GM20431 (cell line): Measurements from ENCODE around the gene RNLS.

Experiments used
- in situ Hi-C: fragments of 300-500 bp; cut with MseI, MboI; formaldehyde crosslinking; loops from one replicate; pipeline ENCODE4 v1.15.0; 2020; ENCODE audit warnings: low sequenced_read_pairs; ENCODE audit not compliant: unreplicated experiment

The RNLS gene

DNA sequence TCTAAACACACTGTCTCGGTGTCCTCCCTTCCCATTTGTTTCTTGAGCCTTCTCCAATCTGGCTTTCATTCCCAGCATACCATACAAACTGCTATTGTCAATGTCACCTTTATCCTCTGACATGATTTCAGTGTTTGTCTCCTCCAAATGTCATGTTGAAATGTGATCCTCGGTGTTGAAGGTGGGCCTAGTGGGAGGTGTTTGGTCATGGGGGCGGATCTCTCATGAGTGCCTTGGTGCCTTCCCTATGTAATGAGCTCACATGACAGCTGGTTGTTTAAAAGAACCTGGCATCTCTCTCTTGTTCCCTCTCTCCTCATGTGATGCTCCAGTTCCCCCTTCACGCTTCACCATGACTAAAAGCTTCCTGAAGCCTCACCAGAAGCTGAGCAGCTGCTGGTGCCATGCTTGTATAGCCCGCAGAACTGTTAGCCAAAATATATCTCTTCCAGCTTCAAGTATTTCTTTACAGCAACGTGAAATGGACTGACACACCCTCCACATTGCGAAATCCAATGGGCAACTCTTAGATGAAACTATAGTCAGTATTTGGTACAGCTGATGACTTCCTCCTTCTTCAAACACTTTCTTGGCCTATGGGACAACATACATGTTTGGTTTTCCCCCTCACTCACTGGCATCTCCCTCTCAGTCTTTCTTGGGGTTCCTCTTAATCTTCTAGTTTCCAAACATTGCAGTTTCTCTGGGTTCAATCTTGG lies 27.8 kb downstream of the RNLS start:
- in situ Hi-C loops, result loop anchor here (10.0 to 25.0 kb wide), 2 partner anchors 257 to 691 kb away; partner anchors contain the start of genes KLLN, LIPM and PTEN

DNA sequence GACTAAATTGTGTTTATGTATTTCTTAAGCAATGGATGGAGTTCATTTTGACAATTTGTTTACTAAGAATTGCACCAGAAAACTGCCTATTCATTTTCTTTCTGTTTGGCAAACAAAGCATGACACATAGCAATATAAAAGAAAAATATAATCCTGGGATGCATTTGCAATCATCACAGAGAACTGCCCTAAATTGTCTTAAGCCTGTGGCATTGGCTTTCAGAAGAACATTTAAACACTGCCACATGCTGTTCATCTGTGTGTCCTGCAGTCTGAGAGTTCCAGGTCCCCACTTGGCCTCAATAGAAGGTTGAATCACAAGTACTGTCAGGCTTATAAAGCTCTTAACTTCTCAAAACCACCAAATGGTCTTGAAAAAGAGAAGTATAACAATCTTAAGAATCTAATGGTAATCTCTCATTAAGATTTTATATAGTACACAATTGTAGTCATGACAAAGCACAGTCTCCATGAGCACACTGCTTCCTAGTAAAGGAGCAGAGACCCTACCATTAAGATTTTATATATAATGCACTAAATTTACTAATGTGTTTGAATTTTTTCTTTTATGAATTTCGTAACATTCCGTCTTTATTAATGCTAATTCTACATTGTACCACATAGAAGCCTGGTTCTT lies 29.9 kb downstream of the RNLS start:
- in situ Hi-C loops, result loop anchor here (10.0 to 25.0 kb wide), 2 partner anchors 259 to 688 kb away; partner anchors contain the start of genes KLLN, LIPM and PTEN

DNA sequence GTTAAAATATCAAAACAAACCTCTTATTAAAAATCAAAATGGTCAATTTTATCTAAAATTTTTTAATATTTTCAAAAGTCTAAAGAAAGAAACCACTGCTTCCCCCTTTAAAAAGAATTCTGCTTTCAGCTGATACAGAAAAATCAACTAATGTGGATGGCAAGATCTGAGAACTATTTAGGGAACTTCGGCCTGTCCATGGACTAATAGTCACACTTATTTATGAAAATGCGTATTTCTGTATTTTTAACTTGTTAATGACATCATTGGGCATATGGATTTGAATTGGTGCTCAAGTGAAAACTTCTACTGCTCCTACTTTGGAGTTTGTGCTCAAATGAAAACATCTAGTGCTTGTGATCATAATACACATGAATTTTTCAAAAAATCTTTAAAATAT lies 31.9 kb downstream of the RNLS start:
- in situ Hi-C loops, result loop anchor here (10.0 to 25.0 kb wide), 2 partner anchors 261 to 686 kb away; partner anchors contain the start of genes KLLN, LIPM and PTEN

DNA sequence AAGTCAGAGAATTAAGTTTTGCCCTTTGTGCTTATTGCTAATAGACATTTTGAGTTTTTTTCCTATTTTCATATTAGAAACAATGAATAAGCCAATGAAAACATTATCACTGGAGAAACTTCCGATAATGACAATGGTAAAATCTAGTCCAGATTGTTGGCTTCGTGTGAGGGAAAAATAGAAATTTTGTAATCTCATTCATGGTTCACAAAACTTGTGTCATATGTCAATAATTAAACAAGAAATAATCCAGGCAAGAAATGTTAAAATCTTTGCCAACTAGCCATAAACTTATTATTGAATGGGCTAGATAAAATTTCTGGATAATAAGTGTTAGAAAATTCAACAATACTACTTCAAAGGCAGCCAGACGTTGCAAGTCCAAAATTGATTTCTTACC lies 36.6 kb downstream of the RNLS start:
- in situ Hi-C loops, result no loop called here

DNA sequence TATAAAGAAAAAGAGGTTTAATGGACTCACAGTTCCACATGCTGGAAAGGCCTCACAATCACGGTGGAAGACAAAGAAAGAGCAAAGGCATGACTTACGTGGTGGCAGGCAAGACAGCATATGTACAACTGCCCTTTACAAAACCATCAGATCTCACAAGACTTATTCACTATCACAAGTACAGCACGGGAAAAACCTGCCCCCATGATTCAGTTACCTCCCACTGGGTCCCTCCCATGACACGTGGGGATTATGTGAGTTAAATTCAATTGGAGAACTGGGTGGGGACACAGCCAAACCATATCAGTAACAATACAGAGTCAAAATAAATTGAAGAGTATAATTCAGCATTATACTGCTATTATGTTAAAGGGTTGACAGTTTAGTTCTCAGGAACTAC lies 37.8 kb downstream of the RNLS start:
- in situ Hi-C loops, result no loop called here

DNA sequence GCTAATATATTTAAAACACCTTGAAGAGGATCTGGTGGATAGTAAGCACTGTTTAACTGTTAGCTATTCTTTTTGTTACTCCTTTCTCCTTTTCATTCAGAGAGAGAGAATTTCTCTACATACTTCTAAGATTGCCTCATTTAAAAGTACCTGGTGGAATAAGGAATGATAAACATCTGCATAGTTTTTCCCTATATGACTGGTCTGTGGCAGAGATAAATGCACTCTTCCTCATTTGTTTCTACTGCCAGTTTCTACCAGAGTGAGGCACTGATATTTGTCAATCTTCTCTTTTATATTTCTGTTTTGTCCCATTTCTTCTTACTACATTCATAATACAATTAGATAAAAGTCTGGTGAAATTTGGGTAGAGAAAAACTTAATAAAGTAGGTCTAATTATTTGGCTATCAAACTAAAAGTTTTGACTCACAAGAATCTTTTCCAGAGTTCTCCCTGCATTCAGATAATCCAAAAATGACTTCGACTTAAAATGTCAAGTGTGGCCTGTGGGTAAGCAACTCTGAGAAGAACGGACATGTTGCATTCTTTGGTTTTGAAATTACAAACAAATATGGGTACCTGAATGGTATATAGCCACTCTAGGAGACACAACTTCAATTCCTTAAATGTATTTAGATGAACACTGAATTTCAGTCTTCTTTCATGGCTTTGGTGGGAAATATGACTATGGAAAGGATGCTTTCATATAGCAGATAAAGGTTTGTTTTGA lies 38.8 kb downstream of the RNLS start:
- in situ Hi-C loops, result no loop called here

DNA sequence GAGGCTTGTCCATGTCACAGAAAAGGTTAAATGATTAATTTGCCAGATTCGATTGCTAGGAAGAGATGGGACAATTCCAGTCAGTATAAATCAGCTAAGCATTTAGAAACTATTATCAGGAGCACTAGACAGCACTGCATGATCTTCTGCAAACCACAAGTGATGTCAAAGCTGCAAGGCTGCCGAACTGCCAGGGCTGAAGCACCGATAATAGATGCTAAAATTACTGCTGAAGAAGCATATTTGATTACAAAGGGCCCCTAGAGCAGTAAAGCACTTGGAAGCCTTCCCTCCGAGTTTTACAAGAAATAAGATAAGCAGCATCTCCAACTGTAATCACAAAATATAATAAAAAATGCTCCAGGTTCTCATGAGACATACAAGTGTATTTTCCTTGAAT lies 40.6 kb downstream of the RNLS start:
- in situ Hi-C loops, result no loop called here

DNA sequence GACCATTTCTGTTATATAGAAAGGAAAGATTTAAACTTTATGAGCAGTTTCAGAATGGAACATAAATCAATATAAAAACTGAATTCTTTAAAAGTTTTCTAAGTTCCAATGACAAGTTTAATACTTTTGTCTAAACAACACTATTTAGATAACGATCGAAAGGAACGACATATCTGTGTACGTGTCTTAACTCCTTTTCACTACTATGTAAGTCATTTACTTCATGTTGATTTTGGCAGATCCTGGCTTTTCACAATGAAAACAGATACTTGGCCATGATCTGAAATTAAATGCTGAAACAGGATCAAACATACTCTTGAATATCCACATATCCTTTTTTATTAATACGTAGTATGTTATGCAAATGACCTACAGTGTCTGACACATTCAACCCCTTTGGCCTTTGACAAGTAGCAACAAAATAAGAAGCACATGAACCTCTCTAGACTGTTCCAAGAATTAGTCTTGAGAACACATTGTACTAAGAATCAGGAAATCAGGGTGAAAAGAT lies 41.9 kb downstream of the RNLS start:
- in situ Hi-C loops, result no loop called here

DNA sequence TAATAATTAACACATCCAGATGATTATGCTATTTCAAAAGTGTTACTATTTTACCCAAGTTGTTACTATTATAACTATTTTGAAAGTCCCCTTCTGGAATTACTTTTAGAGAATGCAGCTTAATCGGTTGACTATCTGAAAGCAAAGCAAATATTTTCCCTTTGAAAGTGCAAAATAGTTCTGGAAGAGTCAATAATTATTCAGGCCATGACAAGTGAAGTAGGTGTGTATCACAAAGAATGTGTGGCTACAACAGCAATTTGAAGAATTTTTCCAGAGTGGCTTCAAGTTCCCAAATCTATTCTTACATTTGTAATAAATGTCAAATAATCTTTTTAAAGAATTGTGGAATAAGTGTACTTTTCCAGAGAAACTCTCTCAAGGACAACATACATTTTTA lies 42.8 kb downstream of the RNLS start:
- in situ Hi-C loops, result no loop called here

DNA sequence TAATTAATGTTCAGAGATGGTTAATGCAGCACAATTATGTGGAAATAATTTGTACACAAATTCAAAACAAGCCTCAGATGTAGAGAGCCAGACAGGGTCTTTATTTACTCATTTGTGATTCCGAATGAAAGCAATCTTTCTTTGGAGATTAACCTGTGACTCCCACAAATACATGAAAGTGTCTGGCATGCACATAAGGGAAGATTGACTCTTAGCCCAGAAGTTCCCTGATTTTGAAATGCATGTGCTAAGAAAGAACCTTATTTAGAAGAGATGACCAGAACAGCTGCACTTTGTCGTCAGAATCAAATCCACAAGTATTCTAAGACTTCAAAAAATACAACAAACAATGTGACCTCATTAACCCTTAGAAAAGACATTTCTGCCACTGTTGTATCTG lies 45.1 kb downstream of the RNLS start:
- in situ Hi-C loops, result no loop called here

DNA sequence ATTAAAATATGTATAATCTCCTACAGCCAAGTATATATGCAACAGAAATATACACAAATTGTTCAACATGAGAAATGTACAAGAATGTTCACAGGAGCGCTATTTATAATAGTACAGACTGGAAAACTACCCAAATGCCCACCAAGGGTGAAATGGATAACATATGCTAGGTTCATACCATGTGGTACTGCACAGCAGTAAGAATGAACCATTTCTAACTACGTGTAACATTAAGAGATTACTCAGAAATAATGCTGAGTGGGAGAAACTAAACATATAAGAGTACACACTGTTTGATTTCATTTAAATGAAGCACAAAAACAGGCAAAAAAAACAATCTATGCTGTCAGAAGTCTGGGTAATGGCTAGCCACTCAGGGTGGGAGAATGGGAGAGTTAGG lies 45.8 kb downstream of the RNLS start:
- in situ Hi-C loops, result no loop called here

DNA sequence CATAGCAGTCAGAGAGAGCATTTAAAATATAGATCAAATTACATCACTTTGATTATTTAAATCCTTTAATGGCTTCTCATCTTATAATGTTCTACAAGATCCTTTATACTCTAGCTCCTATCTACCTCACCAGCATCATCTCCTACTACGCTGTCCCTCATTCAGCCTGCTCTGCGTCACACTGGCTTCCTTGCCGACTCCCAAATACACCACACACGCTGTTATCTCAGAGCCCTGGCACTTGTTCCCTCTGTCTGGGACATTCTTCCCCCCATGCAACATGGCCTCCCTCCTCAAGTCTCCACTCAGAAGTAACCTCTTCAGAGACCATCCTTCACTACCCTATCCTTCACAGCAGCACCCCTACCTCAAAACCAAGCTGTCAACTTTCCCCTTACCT lies 46.7 kb downstream of the RNLS start:
- in situ Hi-C loops, result no loop called here

DNA sequence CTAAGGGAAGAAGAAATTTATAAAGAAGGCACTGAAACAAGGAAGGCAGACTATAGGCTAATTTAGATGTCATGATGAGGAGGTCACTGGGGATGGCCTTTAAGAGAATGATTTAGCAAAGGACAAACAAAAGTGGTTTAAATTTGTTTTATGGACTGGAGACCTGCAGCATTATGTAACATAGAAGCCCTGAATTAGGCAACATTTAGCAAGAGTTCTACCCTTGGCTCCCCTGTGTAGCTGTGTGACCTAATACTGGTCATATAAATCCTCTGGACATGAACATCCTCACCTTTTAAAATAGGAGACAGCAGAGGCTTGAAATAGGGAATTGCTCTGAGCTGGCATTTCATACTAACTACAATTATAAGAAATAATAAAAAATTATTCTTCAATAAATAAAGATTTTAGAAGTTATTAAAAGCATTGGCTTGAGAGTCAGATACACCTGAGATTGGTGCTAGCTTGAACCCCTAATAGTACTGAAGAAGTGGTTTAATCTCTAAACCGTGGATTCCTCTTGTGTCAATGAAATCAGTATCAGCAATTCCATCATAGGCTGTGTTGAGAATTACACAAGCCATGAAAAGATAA lies 48.9 kb downstream of the RNLS start:
- in situ Hi-C loops, result no loop called here

DNA sequence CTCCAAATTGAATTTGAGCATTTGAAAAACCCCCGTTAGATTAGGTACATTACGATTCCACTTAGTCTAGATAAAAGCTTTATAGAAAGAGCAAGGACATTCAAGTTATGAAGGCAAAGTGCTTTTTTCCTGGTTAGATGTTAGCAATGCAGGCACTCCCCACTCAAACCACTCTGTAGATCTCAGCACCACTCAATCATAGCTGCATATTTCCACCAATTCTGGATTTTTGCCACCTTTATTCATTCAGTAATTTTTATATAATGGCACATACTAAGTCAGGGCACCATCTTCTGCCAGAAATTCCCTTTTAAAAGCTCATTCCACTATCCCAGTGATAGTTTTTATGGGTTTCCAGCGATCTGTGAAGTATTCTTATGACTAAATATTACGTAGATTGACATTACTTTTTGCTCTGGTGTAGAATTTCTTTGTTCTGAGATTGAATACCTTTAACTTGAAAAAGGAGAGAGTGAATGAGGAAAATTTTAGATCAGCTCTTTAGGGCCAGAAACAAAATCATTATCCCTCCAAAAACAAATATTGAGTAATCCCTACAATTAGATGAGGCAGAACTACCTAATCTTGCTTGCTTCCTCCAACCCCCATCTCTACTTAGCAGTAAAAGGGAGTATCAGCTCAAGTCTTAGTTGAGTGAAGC lies 51.6 kb downstream of the RNLS start:
- in situ Hi-C loops, result no loop called here

DNA sequence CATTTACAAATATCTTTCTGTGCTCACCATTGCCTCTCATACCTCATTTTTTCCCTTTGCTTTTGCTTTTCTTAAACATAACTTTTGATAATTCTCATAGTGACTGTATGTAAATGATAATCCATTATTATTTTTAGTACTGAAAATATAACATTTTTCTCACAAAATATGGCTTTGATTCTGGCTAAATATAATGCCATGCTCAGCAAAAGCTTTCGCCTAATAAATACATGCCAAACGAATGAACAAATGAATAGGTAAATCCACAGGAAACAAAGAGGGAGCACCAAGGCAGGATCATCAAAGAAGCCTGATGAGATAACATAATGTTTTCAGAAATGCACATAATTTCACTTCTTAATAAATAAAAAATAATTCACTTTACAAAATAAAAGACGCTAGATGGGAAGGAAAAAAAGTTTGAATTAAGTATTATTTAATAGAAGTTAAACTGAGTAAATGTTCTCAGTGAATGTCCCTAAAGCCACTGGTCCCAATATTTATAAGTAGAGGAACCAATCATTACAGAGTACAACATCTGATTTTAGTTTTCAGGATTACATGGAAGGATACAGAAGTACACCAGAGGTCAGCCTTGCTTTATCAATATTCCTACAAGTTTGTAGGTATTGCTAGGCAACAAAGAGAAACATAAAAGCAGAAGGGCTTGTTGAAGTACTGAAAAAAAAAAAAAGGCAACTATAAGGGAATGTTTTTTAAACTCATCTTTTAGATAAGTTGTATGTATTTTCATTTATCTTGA lies 52.3 kb downstream of the RNLS start:
- in situ Hi-C loops, result no loop called here

DNA sequence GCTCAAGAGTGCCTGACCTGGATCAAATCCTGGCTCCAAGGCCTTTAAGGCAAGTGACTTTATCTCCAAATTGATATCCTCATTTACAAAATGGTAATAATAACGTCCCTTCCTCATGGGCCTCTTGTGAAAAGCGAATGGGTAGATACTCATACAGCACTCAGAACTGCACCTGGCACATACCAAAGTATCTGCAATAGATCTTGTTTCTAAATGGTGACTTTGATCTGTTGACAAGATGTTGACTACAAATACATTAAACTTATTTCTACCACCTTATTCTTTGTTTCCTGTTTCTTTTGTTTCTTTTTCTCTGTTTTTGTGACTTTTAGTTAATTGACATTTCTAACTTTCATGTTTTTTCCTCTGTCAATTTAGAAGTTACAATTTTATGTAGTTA lies 53.0 kb downstream of the RNLS start:
- in situ Hi-C loops, result no loop called here

DNA sequence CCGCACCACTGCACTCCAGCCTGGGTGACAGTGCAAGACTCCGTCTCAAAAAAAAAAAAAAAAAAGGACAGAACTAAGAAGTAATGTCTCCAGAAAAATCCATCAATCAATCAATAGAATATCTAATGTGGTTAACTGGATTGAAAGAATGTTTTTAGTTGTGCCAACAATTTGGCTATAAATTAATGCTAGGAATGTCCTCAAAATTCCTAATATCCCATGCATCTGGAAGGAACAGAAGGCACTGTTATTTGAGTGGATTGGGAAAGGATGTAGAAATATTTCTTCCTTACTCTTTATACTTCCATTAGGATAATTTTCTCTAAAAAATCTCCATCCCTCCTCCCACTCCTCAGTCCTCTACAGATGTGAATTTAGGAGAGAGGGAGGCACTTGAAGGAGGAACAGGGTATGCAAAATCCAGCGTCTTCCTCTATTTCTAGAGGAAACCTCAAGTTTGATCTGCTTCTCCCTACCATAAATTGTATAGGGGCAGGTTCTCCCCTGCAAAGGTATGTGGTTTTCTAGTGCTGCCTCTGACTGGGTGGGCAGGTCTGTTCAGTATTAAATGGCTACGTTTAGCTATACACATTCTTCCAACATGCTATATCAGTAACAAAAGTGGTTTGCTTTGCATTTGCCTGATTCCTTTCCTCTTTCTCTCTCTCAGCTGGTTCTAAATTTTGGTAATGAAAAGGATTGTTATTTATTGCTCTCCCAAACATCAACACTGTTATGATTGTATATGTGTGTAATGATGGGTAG lies 54.1 kb downstream of the RNLS start:
- in situ Hi-C loops, result no loop called here

DNA sequence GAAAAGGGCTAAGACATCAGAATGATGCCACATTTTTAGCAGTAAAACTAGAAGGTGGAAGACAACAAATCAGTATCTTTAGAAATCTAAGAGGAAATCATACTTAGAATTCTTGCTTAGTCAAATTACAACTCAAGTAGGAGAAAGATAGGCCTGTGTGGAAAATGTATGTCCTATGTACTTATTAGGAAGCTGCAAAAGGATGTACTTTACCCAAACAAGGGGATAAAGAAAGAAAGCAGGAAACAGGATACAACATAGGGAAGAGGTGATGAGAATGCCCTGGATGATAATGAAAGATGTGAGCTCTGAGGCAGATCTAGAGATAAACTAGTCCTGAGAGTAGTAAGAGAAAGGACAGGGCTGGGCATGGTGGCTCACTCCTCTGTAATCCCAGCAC lies 54.9 kb downstream of the RNLS start:
- in situ Hi-C loops, result no loop called here

DNA sequence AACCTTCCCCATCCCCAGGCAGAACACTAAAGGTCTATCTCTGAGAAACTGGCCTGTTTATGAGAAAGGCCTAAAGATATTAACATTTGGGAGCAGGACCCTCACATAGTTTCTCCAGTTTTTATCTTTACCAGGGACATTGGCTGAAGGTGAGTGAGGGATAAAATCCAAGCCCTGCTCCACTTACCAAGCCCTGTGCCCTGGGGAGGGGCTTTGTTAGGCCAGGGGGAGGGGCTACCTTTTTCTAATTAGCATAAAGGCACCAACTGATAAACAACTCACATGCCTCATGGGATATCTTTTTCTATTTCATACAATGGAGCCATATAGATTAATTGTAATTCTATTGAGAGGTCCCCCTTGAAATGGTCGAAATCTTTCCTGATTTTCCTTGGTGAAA lies 55.9 kb downstream of the RNLS start:
- in situ Hi-C loops, result no loop called here
